SK-N-SH (cell line): ENCODE results near the gene MAP4K4.

Experiments
- CTCF ChIP-seq: fragments of 200-600 bp; sonication (generic); IDR thresholded peaks from 2 replicates; pipeline ENCODE4 v1.6.1; 2017; ENCODE audit warnings: antibody characterized with exemption, mild to moderate bottlenecking, moderate library complexity
- ELF1 ChIP-seq: IDR thresholded peaks from 2 replicates; pipeline ENCODE4 v1.4.0; 2012
- EZH2phosphoT487 ChIP-seq: fragments of 200-600 bp; sonication (generic); IDR thresholded peaks from 2 replicates; pipeline ENCODE4 v1.6.1; 2017; ENCODE audit warnings: low read depth, mixed run types, mild to moderate bottlenecking, antibody characterized with exemption, moderate library complexity, borderline replicate concordance
- SMC3 ChIP-seq: IDR thresholded peaks from 2 replicates; pipeline ENCODE4 v1.6.1; 2012; ENCODE audit warnings: low read depth, low read length, improper control_type of control experiment
- TCF12 ChIP-seq: IDR thresholded peaks from 2 replicates; pipeline ENCODE4 v1.4.0; 2012

GRCh38 chr2:101870444-101870843, 172.9 kb downstream of the MAP4K4 start:
- TF ChIP-seq CTCF (no peak), ELF1 (no peak), EZH2phosphoT487 (no peak), TCF12 (no peak), SMC3 (no peak)
